Measurements from ENCODE around the gene CD180.

- TF ChIP-seq CTCF (IDR thresholded peaks at IDR 0.05) (no peak), POLR2A (IDR thresholded peaks at IDR 0.05) (no peak)
Measured at GRCh38 chr5:67146981-67147380, 49.6 kb downstream of the CD180 start.

All from right lobe of liver (tissue), 4 donors.